GM19455 (cell line): Measurements from ENCODE around the gene STRN3.
A peak's percentile ranks its signal among the peaks of the same experiment; 100 is the strongest.
"Not testable (repeated sequence)": the region's sequence is repeated elsewhere in the genome, so short reads cannot be mapped to it uniquely, and the experiment has no call there.

Experiments used
- ATAC-seq: cut with Tn5 transposase; IDR thresholded peaks from one replicate; pipeline ENCODE4 v1.9.1; 2021; ENCODE audit not compliant: unreplicated experiment

The STRN3 gene

DNA sequence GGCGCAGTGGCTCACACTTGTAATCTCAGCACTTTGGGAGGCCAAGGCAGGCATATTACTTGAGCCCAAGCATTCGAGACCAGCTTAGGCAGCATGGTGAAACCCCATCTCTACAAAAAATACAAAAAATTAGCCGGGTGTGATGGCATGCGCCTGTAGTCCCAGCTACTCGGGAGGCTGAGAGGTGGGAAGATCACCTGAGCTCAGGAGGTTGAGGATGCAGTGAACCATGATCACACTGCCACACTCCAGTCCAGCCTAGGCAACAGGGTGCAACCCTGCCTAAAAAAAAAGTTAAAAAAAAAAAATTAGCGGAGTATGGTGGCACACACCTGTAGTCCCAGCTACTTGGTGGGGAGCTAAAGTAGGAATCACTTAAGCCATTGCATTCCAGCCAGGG, 22.2 kb downstream of the STRN3 start:
- not testable (repeated sequence) for ATAC-seq

DNA sequence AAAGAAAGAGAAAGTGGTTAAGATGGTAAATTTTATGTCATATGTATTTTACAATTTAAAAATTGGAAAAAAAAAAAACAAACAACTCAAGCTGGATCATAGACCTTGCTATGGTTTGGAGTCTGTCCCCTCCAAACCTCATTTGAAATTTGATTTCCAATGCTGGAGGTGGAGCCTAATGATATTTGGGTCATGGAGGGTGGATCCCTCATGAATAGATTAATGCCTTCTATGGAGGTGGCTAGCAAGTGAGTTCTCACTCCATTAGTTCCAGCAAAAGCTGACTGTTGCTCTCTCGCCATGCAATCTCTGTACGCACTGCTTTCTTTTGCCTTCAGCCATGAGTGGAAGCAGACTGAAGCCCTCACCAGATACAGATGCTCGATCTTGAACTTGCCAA, 22.9 kb downstream of the STRN3 start:
- ATAC-seq, result no peak

DNA sequence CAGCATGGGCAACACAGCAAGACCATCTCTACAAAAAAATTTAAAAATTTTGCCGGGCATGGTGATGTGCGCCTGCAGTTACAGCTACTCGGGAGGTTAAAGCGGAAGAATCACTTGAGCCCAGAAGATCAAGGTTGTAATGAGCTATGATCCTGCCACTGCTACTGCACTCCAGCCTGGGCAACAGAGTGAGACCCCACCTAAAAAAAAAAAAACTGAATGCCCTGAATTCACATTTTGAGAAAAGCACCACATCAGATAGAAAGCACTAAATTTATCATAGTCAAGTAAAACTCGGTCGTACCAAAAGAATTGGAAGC, 24.9 kb downstream of the STRN3 start:
- ATAC-seq, result no peak

DNA sequence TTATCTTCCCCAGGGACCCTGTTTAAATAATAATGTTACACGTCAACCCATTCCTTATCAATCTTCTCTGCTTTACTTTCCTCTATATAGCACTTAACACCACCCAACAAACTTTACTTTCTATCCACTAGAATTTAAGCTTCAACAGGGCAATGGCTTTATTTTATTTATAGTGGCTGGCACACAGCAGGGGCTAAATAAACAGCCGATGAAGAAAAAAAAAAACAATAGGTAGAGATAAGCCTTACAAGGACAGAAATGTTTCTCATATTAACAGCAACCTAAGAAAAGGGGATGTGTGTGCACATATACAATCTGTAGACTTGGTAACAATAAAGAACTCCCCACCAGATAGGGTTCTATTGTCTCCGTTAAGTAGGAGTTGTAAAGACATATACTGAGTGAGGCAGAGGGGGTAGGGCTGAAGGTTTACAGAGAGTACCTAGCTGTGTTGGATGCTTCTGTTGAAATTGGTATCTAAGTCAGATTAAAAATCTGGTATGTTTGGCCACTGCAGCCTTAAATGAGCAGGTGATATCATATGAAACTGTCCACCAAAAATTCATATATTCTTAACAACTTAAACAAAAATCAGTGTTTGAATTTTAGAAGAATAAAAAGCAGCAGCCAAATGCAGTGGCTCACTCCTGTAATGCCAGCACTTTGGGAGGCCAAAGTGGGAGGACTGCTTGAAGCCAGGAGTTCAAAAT, 25.4 kb downstream of the STRN3 start:
- no peak for ATAC-seq

DNA sequence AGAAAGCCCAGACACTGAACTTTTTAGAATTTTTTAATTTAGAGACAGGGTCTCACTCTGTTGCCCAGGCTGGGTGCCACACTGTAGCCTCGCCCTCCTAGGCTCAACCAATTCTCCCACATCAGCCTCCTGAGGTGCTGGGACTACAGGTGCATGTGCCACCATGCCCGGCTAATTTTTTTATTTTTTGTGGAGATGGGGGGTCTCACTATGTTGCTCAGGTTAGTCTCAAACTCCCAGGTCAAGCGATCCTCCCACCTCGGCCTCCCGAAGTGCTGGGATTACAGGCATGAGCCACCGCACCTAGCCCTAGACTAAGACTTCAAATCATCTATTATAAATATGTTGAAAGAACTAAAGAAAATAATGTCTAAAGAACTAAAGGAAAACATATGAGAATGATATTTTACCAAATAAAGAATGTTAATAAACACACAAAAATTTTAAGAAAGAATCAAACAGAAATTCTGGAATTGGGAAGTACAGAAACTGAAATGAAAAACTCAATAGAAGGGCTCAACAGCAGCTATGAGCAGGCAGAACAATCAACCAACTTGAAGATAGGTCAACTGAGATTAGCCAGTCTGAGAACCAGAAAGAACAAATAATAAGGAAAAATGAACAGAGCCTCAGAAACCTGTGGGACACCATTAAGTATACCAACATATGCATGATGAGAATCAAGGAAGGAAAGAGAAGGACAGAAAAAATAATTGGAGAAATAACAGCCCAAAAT, 27.0 kb downstream of the STRN3 start:
- no peak for ATAC-seq

DNA sequence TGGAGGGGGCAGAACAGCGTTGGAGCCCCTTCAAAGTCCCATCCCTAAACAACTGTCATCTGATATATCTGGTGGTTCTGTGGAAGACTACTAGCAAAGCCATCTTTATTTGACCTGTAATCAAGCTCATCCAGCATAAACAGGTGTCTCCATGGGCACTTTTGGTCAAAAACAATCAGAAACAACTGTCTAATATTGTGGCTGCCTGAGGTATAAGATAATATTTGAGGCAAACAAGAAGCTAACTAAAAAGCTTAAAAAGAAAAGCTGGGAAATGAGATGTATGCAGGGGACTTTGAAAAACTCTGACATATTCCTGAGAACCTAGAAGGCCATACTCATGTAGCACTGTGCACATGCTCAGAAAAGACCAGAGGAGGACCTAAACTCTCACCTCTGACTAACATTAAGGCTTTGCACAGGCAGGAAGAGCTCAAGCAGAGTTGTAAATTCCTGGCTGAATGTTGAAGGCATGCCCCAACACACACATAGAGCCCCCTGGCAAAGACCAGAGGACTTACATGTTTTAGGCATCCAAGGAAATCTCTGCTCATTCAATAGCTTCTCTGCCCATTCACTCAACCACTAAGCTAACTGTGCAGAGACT, 28.0 kb downstream of the STRN3 start:
- ATAC-seq, result no peak

DNA sequence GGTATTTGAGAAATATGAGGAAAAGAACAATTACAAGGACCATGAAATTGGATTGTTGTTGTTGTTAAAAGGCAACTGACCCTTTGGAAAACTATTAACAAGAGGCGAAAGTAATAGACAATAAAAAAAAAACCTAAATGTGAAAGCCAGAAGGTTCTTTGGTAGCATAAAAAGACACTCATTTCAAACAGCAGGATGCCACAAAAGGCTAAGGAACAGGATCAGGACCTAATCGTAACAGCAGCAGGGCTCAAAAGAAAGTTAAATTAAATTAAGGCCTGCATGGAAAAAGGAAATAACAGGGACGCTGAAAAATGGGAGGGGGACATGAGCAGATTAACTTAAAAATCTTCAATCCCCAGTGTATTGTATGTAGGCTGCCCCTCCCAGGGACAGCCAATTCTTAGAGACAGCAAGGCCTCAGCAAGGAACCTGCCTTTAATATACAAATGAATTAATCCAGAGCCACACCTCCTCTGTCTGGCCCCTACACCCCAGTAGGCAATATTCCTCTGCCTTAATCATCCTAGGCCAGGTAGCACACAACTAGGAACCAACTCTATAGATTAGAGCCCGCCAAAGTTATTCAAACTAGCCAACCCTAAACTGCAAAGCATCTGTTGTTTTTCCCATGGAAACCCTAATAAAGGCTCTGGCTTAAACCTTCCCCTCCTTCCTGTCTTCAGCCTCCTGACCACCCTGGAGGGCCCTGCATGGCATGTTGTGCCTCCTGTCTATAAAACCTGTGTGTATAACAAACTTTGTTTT, 29.1 kb downstream of the STRN3 start:
- no peak for ATAC-seq

DNA sequence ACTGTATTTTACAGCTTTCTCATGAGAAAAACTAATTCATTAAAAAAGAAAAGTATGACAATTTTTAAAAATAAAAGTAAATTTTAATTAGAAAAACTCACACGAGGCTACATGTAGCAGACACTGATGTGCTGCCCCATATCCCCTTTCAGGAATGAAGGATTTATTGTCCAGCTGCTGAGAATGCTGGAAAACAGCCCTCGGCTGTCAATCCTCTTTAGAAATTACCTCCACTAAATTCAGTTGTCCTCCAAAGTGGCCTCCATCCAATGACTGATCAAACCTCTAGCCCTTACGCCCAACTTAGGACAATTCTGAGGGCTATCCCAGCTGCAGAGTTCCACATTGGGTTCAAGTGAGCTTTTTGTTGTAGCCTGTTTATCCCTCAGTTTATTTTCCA, 30.5 kb downstream of the STRN3 start:
- no peak for ATAC-seq

DNA sequence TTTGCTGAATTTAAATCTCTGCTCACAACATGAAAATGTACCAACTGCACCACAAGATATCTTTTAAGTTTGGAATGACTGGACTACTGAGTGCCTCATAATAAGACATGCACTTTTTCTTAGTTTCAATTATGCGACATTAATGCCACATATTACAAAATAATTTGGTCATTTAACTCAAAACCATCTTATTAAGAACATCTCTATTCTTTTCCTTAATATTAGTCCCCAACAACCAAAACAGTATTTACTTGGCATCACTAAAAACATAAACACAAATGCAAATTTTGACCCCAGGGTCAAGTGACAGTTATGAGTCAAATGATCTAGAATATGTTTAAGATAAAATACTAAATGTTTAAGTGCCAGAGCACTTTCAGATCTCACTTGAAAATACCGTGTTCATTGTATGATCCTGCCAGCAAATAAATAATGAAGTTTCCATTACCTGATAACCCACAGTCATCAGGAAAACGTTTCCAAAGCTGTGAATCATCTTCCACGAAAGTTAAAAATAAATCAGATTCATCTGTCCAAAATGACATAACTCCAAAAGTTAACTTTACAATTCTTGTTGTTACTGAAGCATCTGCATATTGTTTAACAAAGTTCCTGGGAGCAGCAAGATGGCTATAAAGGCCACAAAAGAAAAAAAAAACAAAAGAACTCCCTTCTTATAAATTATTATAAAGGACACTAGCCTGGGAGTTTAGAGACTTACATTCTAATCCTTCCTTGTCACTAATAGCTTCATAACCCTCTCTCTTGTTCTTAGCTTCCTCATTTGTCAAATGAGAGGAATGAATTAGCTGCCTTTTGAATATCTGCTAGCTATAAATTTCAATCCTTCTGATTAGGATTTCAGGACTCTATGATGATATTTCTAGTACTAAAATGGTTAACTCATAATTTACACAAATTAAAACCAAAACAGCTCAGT, 31.2 kb downstream of the STRN3 start:
- peak; percentile 47 for ATAC-seq

DNA sequence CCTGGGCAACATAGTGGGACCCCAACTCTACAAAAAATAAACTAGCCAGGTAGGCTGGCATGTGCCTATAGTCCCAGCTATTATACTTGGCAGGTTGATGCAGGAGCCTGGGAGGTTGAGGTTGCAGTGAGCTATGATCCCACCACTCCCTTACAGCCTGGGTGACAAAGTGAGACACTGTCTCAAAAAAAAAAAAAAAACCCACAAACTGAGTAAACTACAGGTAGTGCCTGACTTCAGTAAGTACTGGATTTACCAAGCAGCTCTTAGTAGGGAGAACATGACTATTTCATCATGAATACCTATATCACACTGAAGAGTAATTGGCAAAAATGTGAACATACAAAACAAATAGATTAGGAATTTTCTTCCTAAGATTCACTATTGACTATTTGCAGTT, 33.1 kb downstream of the STRN3 start:
- ATAC-seq, result no peak

DNA sequence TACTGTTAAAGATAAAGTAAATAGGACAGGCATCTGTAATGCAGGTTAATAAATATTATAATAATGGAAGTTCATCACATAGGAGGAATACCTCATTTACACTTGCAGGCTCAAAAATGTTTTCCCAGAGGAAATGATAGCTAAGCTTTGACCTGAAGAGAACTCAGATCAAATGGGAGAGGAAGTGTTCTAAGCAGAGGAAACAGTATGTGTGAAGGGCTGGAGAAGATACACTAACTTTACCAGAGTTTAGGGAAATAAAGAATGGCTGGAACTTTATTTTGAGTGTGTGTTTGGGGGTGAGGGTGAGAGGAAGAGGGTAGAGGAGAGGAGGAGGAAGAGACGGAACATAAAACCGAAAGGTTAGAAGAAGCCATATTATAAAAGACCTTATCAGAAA, 34.8 kb downstream of the STRN3 start:
- no peak for ATAC-seq

DNA sequence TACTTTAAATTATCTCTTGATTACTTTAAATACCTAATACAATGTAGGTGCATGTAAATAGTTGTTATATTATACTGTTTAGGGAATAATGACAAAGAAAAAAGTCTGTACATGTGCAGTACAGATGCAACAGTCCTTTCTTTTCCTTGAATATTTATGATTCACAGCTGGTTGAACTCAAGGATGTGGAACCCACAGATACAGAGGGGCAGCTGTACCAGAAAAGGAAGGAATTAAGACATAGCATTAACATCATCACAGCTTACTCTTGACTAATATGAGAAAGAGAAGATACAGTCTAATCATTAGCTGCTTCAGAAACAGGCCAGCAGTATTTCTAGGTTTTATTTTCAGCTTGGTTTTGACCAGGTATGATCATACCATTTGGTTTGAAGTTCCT, 35.4 kb downstream of the STRN3 start:
- no peak for ATAC-seq

DNA sequence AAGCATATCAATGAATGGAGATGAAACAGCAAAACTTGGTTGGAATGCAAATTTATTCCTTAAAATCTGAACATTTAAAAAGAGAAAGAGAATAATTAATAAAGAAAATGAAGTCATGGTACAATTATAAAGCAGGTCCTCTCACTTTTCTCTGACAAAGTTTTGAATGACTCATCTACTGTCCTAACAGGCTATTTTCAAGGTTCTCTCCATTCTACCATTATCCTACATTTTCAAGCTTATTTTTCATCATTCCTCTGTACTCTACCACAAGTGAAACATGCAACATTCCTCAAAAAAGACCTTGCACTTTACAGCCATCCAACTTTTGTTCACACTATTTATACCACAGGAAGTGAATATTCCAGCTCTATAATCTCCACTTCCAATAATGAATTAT, 37.7 kb downstream of the STRN3 start:
- no peak for ATAC-seq

DNA sequence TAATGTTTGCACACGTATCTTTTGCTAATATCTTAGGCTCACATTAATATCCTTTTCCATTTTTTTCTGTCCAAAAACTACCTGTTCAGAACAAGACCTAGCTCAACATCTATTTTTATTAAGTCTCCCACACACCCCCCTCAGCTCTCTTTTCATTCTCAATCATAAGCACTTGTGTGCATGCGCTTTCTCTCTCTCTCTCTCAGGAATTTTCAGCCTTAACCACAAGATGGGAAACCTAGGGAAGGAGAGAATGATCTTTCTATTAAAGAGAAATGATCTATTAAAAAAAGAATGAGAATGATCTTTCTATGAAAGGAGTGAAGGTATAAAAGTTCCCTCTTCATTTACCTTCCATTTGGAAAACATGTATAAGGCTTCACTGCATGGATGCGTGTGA, 40.4 kb downstream of the STRN3 start:
- no peak for ATAC-seq

DNA sequence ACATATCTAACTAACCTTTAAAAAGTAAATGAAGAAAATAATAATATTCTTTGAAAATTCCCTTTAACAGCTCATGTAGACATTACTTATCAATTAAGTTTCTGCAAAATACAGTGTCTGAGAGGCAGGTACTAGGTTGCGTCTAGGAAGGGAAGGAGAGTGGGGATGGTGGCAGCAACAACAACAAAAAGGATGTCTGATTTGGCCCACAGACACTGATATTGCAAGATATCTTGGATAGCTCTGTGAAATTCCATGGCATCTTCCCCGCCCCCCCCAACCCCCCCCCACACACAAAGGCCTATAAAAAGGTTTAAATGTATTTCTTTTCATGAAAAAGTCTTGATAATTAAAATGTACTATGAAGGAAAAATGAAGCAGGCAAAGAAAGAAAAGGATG, 42.3 kb downstream of the STRN3 start:
- no peak for ATAC-seq

DNA sequence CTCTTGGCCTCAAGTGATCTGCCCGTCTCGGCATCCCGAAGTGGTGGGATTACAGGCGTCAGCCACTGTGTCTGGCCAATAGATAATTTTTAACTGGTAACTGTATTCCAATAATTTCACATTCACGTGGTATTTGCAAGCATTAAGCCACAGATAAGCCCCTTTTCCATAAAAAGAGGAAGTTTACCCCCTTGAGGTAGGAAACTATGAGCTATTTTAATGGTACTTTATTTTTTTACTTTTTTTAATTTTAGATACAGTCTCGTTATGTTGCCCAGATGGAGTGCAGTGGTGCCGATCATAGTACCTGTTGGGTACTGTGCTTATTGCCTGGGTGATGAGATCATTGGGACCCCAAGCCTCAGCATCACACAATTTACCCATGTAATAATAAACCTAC, 43.6 kb downstream of the STRN3 start:
- ATAC-seq, result no peak

DNA sequence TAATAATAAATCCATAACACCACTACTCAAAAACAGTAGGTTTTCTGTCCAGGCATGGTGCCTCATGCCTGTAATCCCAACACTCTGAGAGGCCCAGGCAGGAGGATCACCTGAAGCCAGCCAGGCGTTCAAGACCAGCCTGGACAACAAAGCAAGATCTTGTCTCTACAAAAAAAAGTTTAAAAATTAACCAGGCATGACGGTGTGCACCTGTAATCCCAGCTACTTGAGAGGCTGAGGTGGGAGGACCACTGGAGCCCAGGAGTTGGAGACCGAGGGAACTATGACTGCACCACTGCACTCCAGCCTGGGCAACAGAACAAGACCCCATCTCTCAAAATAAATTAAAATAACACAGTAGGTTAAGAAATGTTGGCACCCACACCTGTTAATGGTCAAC, 45.2 kb downstream of the STRN3 start:
- ATAC-seq, result no peak

DNA sequence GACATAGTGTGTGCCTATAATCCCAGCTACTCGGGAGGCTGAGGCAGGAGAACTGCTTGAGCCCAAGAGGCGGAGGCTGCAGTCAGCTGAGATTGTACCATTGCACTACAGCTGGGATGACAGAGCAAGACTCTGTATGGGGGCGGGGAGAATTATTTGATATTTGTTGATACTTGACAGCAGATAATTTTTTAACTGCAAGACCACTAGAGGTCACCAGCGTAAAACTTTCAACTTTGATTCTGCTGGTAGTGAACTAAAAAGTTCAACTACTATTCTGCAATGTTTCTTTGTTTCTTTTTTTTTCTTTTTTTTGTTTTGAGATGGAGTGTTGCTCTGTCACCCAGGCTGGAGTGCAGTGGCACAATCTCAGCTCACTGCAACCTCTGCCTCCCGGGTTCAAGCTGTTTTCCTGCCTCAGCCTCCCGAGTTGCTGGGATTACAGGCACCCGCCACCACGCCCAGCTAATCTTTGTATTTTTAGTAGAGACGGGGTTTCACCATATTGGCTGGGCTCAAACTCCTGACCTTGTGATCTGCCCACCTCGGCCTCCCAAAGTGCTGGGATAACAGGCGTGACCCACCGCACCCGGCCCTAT, 46.0 kb downstream of the STRN3 start:
- ATAC-seq, result not testable (repeated sequence)

DNA sequence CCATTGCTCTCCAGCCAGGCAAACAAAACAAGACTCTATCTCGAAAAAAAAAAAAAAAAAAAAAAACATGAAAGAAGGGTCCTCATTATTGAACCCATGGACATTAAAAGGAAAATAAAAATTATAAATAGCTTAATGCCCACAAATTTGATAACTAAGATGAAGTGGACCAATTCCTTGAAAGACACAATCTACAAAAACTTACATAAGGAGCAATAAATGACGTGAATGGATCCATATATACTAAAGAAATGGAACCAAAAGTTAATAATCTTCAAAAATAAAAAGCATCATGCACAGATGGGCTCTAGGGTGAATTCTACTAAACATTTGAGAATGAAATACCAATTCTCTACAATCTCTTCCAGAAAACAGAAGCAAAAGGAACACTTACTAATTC, 48.4 kb downstream of the STRN3 start:
- ATAC-seq, result no peak

DNA sequence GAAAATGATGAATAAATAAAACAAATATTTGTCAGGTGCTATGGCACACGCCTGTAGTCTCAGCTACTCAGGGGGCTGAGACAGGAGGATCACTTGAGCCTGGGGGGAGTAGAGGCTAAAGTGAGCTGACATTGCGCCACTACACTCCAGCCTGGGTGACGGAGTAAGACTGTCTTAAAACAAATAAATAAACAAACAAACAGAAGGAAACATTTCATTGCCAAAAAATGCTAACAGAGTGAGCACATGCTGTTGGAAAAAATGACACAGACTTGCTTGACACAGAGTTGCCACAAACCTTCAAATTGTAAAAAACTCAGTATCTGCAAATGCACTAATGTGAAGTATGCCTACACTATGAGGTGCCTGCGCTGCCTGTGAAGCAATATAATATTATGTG, 51.6 kb downstream of the STRN3 start:
- ATAC-seq, result no peak
